ENCODE measurements around the gene DMGDH. TPM values are rescaled to one million over a fixed set of nuclear protein-coding genes. Genes with fewer than 3 reads are reported as not detected.

The DMGDH gene
- total and polyA plus RNA-seq, 2 donors (not counting 3 experiments of a cell fraction or from before 2014, with no cell fraction given), result 0.11 TPM; not detected in 1

DNA sequence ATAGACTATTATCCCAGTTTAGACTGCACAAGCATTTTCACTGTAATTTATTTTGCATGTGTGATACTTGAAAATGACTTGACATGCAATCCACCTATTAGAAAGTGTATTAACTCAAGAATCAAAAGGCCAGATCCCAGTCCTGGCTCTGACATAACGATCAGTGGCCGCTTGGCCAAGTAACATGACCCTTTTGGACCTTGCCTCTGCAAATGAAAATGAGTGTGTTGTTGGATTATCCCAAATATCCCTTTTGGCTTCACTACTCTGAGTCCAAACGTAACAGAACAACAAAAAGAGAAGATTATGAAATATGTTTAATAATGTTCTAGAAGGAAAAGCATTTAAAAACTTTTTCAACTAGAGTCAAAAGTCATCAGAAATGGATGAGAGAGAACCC lies 19.0 kb downstream of the DMGDH start:
- no peak for FAIRE-seq
- dilution Hi-C loops (cut with MboI; ENCODE audit: extremely low pct_ligation_motif_present, low sequenced_read_pairs) (no loop called here), intact Hi-C loops (cut with micrococcal nuclease) (loop anchor here (10.0 kb wide), 1 partner anchor 1756 kb away; no protein-coding TSS in a partner anchor)
- Histone ChIP-seq H3K36me3 (ENCODE audit: control insufficient read depth in 2 of 2, extremely low read depth in 1 of 2, insufficient read depth in 2 of 2, low read length in 2 of 2) (no peaks in the 10 kb centered on the region), H3K4me1 (ENCODE audit: control insufficient read depth, extremely low read depth, insufficient read depth, low read length) (no peaks in the 10 kb centered on the region), H4K20me1 (replicated peaks; ENCODE audit: control insufficient read depth, extremely low read depth, insufficient read depth, low read length) (no peaks in the 10 kb centered on the region), H3K9ac (replicated peaks; ENCODE audit: extremely low read depth, insufficient read depth, low read length) (no peak overlapping the region), H3K27me3 (ENCODE audit: control insufficient read depth in 2 of 2, insufficient read depth in 2 of 2, low read length in 2 of 2) (peaks cover 0 to 3% of the 10 kb centered on the region in 2 experiments), H3K9me3 (replicated peaks; ENCODE audit: control insufficient read depth, insufficient read depth, low read length) (no peaks in the 10 kb centered on the region), H3K4me2 (ENCODE audit: insufficient read depth, low read length) (no peak overlapping the region), H3K79me2 (ENCODE audit: control insufficient read depth, insufficient read depth, low read length) (no peaks in the 10 kb centered on the region), H3K9me1 (replicated peaks; ENCODE audit: control insufficient read depth, extremely low read depth, insufficient read depth, low read length) (no peaks in the 10 kb centered on the region), H3K27ac (ENCODE audit: insufficient read depth, low read depth, low read length) (no peak overlapping the region), H2AFZ (ENCODE audit: low read depth, low read length) (no peak overlapping the region), H3K4me3 (replicated peaks in 1 of 3; ENCODE audit: insufficient read depth in 1 of 3, low read depth in 1 of 3, low read length in 3 of 3) (no peak overlapping the region)
- no TSS peak for BruUV-seq (replicated peaks)
- TF ChIP-seq POLR2A (IDR thresholded peaks at IDR 0.05; ENCODE audit: low read depth, low read length), result no peak
- TF ChIP-seq FOS (IDR thresholded peaks at IDR 0.05; ENCODE audit: borderline replicate concordance, insufficient read depth, low read length), result no peak
- no peak for TF ChIP-seq GATA2 (IDR thresholded peaks at IDR 0.05; ENCODE audit: insufficient read depth, insufficient read length, low read depth, low read length)
- TF ChIP-seq EZH2 (IDR thresholded peaks at IDR 0.05; ENCODE audit: borderline replicate concordance, low read depth, low read length, severe bottlenecking), result no peak
- DNase-seq (ENCODE audit: low read depth, low spot score), result no peak
- ChIA-PET POLR2A (no interaction called here), CTCF (no interaction called here)

DNA sequence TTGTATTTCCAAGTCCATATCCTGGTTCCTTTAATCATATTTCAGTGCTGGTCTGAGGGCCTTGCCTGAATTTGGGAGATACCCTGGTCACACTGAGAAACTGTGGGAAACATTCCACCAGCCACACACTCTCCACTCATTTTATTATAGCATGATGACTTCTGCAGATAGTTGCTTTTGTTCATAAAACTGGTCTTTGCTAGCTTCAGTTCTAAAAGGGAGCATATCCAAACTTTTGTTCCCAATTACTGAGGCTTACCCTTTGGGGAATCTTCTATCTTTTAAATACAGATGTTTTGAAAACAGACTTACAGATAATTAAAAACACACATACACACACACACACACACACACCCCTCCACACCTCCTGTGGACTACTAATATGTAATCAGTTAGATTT lies 21.0 kb downstream of the DMGDH start:
- Histone ChIP-seq H3K27ac (ENCODE audit: insufficient read depth, low read depth, low read length) (no peak overlapping the region), H3K4me3 (replicated peaks in 1 of 3; ENCODE audit: insufficient read depth in 1 of 3, low read depth in 1 of 3, low read length in 3 of 3) (no peak overlapping the region), H3K27me3 (ENCODE audit: control insufficient read depth in 2 of 2, insufficient read depth in 2 of 2, low read length in 2 of 2) (peaks cover 0 to 3% of the 10 kb centered on the region in 2 experiments), H3K36me3 (ENCODE audit: control insufficient read depth in 2 of 2, extremely low read depth in 1 of 2, insufficient read depth in 2 of 2, low read length in 2 of 2) (no peaks in the 10 kb centered on the region), H3K4me1 (ENCODE audit: control insufficient read depth, extremely low read depth, insufficient read depth, low read length) (no peaks in the 10 kb centered on the region), H3K9ac (replicated peaks; ENCODE audit: extremely low read depth, insufficient read depth, low read length) (no peak overlapping the region), H2AFZ (ENCODE audit: low read depth, low read length) (no peak overlapping the region), H3K79me2 (ENCODE audit: control insufficient read depth, insufficient read depth, low read length) (no peaks in the 10 kb centered on the region), H4K20me1 (replicated peaks; ENCODE audit: control insufficient read depth, extremely low read depth, insufficient read depth, low read length) (no peaks in the 10 kb centered on the region), H3K9me1 (replicated peaks; ENCODE audit: control insufficient read depth, extremely low read depth, insufficient read depth, low read length) (no peaks in the 10 kb centered on the region), H3K9me3 (replicated peaks; ENCODE audit: control insufficient read depth, insufficient read depth, low read length) (no peaks in the 10 kb centered on the region), H3K4me2 (ENCODE audit: insufficient read depth, low read length) (no peak overlapping the region)
- no peak for TF ChIP-seq FOS (IDR thresholded peaks at IDR 0.05; ENCODE audit: borderline replicate concordance, insufficient read depth, low read length)
- no peak for TF ChIP-seq GATA2 (IDR thresholded peaks at IDR 0.05; ENCODE audit: insufficient read depth, insufficient read length, low read depth, low read length)
- TF ChIP-seq POLR2A (IDR thresholded peaks at IDR 0.05; ENCODE audit: low read depth, low read length), result no peak
- TF ChIP-seq JUN (IDR thresholded peaks at IDR 0.05; ENCODE audit: borderline replicate concordance, insufficient read depth, insufficient read length, low read depth), result no peak
- TF ChIP-seq EZH2 (IDR thresholded peaks at IDR 0.05; ENCODE audit: borderline replicate concordance, low read depth, low read length, severe bottlenecking), result no peak
- TF ChIP-seq CTCF (IDR thresholded peaks at IDR 0.05; ENCODE audit: extremely low read depth in 1 of 2, insufficient read depth in 1 of 2, low read depth in 1 of 2, low read length in 2 of 2), result no peak
- no peak for TF ChIP-seq POLR2AphosphoS5 (IDR thresholded peaks at IDR 0.05; ENCODE audit: insufficient read depth, low read depth, low read length)
- no peak for TF ChIP-seq MYC (IDR thresholded peaks at IDR 0.05; ENCODE audit: low read depth, low read length)
- no peak for TF ChIP-seq MAX (IDR thresholded peaks at IDR 0.05; ENCODE audit: insufficient read depth, insufficient read length)
- POLR2A ChIA-PET, result no interaction called here
- no TSS peak for BruUV-seq (replicated peaks)
- DNase-seq (ENCODE audit: low read depth, low spot score) (no peak), FAIRE-seq (no peak)
- intact Hi-C loops (cut with micrococcal nuclease) (no loop called here), dilution Hi-C loops (cut with MboI; ENCODE audit: extremely low pct_ligation_motif_present, low sequenced_read_pairs) (no loop called here)
- CTCF ChIA-PET, result interaction anchor here (2.1 to 3.1 kb wide), 2 partner anchors 24 to 28 kb away, joined by 8 to 13 read pairs; no protein-coding TSS in a partner anchor
